Measurements from ENCODE around the gene ANKHD1.
"Not testable (repeated sequence)": the region's sequence is repeated elsewhere in the genome, so short reads cannot be mapped to it uniquely, and the experiment has no call there.

Gene ANKHD1

DNA sequence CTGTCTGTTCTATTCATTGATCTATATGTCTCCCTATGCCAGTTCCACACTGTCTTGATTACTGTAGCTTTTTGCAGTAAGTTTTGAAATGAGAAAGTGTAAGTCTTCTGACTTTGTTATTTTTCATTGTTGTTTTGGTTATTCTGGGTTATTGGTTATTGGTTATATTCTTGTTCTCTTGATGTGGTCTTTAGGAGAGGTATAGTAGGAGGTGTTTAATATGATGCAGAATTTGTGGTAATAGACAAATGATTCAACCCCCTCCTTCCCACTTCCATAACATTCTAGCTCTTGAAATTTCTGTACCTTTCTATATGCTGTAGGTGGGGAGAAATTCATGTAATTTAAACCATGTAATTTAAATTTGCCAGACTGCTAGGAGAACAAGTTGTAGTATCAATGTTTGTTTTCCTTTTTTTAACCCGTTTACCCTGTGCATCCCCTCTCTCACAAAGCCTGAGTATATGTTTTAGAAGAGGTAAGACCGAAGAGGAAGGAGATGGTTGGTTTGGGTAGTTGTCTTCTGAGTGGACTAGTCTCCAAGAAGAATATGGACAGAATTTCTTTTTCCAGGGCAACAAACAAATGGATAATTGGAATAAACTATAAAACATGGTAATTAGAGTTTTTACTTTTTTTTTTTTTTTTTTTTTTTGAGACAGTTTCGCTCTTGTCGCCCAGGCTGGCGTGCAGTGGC is 19.2 kb downstream of the ANKHD1 start:
- no peak for DNase-seq (ENCODE audit: low read depth in 2 of 2)

DNA sequence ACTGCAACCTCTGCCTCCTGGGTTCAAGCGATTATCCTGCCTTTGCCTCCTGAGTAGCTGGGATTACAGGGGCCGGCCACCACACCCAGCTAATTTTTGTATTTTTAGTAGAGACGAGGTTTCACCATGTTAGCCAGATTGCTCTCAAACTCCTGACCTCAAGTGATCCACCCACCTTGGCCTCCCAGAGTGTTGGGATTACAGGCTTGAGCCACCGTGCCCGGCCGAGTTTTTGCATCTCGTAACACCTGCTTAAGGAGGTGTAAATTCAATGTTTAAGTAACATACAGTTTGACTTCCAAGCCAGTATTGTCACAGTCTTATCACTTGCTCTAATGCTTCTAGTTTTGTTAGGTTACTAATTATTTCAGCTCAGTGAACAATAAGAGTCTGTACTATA is 19.7 kb downstream of the ANKHD1 start:
- not testable (repeated sequence) for DNase-seq (ENCODE audit: low read depth in 2 of 2)

DNA sequence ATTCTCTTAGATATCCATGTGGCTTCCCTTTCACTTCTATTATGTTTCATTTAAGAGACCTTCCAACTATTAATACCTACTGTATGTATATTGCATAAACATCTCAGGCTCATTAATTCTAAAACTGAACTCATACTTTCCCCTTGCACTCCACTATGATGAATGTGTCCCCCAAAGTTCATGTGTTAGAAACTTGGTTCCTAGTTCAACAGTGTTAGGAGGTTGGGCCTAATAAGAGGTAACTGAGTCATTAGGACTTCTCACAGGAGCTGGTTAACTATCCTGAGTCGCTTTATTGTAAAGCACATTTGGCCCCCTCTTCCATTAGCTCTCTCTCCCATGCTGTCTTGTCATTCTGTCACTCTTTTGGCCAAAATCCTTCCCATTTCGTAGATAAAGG is 22.0 kb downstream of the ANKHD1 start:
- DNase-seq (ENCODE audit: low read depth in 2 of 2): no peak

DNA sequence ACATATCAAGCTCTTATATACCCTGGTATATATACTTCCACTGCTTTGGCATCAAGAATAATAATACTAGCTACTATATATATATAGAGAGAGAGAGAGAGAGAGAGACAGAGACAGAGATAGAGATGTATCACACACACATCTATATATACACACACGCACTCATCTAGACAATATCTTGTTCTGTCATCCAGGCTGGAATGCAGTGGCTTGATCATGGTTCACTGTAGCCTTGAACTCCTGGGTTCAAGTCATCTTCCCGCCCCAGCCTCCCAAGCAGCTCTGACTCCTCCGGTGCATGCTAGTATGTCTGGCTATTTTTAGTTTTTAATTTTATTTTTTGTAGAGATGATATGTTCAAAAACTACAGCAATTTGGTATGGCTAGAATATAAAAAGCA is 22.5 kb downstream of the ANKHD1 start:
- no peak for DNase-seq (ENCODE audit: low read depth in 2 of 2)

DNA sequence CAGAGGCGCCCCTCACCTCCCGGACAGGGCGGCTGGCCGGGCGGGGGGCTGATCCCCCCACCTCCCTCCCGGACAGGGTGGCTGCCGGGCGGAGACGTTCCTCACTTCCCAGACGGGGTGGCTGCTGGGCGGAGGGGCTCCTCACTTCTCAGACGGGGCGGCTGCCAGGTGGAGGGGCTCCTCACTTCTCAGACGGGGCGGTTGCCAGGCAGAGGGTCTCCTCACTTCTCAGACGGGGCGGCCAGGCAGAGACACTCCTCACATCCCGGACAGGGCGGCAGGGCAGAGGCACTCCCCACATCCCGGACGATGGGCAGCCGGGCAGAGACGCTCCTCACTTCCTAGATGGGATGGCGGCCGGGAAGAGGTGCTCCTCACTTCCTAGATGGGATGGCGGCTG is 26.1 kb downstream of the ANKHD1 start:
- DNase-seq (ENCODE audit: low read depth in 2 of 2): not testable (repeated sequence)

DNA sequence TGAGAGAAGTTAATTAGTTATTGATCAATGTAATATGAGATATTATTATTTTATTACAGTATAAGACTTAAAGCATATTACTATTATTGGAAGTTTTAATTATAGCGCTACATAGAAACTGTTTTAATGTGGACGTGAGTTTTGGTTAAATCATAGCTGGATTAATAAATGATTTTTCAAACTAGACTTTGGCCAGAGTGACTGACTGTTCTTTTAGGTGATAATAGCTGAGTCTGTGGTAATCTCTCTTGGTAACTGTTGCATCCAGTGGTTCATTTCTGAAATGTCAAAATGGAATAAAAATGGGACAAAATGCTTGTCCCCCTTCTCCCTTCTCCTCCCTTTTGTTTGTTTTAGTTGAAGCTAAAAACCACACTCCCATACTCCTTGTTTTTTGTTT is 28.1 kb downstream of the ANKHD1 start:
- no peak for DNase-seq (ENCODE audit: low read depth in 2 of 2)

DNA sequence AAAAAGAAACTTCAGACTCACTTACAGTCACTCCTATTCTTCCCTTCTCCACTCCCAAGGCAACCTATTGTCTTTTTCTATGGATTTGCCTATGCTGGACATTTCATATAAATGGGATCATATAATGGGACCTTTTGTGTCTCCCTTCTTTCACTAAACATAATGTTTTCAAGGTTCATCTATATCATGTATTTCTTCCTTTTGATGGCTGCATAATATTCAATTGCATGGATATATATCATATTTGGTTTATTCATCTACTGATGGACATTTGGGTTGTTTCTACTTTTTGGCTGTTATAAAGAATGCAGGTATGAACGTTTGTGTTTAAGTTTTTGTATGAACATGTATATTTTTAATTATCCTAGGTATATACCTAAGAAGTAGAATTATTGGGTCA is 30.6 kb downstream of the ANKHD1 start:
- DNase-seq (ENCODE audit: low read depth in 2 of 2): no peak

DNA sequence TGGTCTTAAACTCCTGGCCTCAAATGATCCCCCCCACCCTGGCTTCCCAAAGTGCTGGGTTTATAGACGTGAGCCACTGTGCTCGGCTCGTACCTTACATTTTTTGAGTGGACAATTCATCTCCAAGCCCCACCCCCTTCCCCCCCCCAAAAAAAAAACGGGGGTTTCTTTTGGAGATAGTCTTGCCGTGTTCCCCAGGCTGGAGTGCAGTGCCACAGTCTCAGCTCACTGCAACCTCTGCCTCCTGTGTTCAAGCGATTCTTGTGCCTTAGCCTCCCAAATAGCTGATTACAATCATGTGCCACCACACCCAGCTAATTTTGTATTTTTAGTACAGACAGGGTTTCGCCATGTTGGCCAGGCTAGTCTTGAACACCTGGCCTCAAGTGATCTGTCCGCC is 31.3 kb downstream of the ANKHD1 start:
- DNase-seq (ENCODE audit: low read depth in 2 of 2): no peak

DNA sequence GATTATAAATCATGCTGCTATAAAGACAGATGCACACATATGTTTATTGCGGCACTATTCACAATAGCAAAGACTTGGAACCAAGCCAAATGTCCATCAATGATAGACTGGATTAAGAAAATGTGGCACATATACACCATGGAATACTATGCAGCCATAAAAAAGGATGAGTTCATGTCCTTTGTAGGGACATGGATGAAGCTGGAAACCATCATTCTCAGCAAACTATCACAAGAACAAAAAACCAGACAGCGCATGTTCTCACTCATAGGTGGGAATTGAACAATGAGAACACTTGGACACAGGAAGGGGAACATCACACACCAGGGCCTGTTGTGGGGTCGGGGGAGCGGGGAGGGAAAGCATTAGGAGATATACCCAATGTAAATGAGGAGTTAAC is 55.7 kb downstream of the ANKHD1 start:
- not testable (repeated sequence) for DNase-seq (ENCODE audit: low read depth in 2 of 2)

DNA sequence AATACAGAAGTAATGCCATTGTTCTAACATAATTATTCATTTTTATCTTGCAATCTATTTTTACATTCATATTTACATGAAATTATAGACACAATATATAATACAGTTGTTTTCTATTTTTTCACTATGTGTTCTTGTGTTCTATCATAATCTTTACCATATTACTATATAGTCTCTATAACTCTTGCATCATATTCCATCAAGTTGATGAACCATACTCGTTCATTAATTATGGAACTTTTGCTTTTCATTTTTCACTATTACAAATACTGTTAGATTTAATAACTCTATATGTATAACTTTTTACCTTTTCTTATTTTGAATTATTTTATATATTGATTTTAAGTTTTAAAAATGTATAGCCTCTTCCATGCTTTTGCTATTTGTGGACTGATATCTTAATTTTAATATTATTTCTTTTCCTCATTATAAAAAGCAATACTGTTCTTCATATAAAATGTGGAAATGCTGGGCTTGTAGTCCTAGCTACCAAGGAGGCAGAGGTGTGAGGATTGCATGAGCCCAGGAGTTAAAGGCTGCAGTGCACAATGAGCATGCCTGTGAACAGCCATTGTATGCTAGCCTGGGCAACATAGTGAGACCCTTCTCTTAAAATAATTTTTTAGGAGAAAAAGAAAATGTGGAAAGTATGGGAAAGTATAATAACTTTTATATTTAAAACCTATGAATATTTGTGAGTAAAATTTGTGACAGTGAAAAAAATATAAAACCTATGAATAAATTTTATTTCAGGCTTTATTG is 65.5 kb downstream of the ANKHD1 start:
- no peak for DNase-seq (ENCODE audit: low read depth in 2 of 2)

DNA sequence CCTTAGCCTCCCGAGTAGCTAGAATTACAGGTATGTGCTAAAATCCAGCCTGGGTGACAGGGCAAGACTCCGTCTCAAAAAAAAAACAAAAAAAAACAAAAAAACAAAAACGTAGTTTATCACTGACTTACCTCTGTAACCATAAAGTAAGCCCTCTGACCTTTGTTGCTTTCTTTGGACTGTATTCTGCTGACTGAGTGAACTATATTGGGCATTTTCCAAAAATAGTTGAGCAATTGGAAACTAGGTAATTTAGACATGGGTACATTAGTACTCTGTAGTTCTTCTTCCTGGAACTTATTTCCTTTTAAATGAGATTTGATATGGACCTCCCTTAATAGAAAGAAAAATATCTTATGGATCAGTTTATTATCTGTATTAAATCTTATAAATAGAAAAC is 66.6 kb downstream of the ANKHD1 start:
- no peak for DNase-seq (ENCODE audit: low read depth in 2 of 2)

DNA sequence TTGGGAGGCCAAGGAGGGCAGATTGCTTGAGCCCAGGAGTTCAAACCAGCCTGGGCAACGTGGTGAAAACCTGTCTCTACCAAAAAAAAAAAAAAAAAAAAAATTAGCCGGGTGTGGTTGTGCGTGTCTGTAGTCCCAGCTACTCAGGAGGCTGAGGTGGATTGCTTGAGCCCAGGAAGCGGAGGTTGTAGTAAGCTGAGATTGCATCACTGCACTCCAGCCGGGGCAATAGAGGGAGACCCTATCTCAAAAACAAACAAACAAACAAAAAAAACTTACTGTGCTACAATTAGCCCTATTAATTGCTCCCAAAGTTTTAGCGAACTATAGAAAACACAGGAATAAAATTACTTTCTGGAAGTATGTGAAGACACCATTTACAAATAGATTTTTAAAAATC is 67.6 kb downstream of the ANKHD1 start:
- DNase-seq (ENCODE audit: low read depth in 2 of 2): no peak

DNA sequence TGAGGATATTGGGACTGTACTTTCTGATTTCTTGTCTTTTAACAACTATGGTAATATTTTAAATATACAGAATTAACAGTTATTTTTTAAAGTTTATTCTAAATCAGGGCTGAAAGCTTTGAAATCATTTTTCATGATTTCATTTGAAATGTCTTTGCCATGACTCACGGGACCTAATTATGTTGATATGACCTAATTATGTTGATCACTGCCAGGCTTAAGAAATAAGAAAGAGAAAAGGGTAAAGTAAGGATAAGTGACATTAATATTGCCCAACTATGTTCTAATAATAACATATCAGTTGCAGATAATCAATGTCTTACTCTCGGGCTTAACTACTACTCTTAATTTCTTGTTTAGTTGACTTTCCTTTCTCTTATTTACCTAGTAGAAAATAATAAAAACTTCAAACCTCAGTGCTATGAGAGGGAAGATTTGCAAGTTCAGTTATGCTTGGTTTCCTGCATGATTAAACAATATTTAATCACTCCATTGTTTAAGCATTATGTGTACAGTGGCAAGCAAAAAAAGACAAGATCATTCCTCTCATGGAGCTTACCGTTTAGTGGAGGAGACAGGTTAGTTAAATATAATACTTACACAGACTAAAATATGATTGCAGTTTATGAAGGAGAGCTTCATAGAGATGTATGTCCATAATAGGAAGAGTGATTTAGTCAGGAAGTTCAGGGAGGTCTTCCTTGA is 78.8 kb downstream of the ANKHD1 start:
- no peak for DNase-seq (ENCODE audit: low read depth in 2 of 2)

DNA sequence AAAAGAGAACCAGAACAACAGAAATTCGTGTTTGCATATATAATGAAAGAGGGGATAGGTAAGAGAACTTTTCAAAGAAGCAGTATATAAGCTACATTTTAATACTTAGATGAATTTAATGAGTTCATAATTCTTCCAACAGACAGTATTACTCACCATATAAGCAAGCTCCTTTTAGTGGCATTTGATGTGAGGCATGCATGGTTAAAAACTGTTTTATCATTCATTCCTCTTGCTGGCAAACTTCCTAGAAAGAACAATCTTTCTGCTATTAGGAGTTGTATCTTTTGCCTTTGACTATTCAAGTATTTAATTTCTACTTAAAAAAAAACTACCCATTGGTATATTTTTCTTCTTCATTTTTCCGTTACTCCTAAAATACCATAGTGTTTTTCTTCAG is 80.1 kb downstream of the ANKHD1 start:
- DNase-seq (ENCODE audit: low read depth in 2 of 2): no peak

DNA sequence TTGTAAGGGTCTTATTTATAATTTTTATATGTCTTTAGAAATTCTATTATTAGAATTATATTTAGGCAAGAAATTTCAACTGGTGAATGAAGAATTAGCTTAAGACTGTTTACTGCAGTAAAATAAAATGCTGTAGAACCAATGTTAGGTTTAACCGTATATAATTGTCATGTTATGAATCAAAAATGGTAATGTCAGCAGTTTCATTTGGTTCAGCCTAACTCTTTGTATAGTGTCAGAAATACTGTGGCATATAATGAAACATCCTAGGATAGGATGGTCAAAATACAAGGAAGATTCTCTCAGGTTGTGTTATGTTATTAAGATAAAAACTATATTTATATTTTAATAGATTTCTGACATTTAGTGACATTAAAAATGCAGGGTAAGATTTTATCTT is 81.4 kb downstream of the ANKHD1 start:
- DNase-seq (ENCODE audit: low read depth in 2 of 2): no peak

DNA sequence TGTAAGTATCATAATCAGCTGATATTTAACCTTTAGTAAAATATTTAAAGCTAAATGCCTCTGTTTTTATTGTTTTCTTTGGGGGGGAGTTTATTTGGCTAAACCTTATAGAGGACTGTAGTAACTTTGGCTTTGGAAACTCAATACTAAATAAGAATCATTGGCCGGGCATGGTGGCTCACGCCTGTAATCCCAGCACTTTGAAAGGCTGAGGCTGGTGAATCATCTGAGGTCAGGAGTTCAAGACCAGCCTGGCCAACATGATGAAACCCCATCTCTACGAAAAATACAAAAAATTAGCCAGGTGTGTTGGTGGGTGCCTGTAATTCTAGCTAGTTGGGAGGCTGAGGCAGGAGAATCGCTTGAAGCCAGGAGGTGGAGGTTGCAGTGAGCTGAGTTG is 86.5 kb downstream of the ANKHD1 start:
- DNase-seq (ENCODE audit: low read depth in 2 of 2): not testable (repeated sequence)

DNA sequence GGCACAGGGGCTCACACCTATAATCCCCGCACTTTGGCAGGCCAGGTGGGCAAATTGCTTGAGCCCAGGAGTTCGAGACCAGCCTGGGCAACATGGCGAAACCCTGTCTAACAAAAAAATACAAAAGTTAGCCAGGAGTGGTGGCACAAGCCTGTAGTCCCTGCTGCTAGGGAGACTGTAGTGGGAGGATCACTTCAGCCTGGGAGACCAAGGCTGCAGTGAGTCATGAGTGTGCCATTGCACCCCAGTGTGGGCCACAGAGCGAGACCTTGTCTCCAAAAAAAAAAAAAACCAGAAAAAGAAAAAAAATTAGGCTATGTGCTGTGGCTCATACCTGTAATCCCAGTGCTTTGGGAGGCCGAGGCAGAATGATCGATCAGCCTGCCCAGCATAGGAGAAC is 87.3 kb downstream of the ANKHD1 start:
- DNase-seq (ENCODE audit: low read depth in 2 of 2): no peak

DNA sequence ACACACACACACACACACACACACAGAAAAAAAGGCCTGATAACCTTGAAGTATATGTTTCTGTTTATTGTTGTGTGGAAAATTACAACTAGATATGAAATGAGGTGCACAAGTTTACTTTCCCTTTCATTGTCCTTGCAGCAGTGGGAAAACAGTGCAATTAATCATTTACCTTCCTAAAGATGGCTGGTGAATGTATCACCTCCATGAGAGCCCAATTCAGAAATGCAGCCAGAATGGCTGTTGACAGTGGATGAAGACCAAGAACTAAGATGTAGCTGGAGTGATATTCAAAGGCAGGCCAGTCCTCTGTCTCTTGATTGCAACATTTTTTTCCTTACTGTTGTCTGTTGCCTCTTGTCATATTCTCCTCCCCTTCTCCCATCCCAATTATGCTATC is 96.3 kb downstream of the ANKHD1 start:
- DNase-seq (ENCODE audit: low read depth in 2 of 2): no peak

DNA sequence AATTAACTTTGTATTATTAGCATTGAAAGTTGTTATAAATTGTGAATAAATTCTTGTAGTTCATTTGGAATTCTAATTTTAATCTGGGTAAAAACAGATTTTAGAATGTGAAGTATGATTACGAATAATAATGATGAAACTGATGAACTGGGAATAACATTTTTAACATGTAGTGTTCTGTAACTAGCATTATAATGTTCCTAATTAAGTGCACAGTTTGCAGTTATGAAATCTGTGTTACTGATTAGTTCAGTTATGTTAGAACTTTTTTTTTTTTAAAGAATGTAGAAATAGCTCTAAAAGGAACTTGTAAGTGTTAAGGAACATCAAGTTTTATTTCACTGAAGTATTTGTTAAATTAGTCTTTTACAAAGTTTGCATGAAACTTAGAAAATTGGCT is 97.0 kb downstream of the ANKHD1 start:
- no peak for DNase-seq (ENCODE audit: low read depth in 2 of 2)

DNA sequence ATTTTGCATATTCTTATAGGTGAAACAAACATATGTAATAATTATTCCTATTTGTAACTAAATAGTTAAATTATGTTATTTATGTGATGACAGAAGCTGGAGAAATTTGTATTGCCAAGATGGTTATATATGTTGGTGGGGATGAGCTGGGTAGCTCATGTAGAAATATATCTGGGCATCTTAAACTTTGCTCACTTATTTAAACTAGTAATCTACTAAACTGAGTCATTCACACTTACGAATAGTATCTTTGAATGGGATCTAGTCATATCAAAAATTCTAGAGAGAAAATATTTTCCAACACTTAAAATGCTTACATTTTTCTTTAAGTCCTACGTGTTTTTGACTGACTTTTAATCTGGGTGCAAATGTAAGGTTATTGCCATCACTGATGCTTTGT is 101.2 kb downstream of the ANKHD1 start:
- DNase-seq (ENCODE audit: low read depth in 2 of 2): no peak

DNA sequence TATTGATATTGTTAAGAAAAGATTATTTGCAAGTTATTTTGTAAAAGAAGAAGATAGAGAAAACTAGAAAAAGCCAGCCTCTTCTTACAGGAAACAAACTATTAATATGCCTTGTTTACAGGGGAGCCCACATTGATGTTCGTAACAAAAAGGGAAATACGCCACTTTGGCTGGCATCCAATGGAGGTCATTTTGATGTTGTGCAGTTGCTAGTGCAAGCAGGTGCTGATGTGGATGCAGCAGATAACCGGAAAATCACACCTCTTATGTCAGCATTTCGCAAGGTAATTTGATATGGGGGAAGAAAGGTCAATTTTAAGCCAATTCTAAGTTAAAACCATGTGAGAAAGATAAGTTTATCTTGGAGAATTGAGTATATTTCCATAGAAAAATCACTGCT is 108.3 kb downstream of the ANKHD1 start:
- no peak for DNase-seq (ENCODE audit: low read depth in 2 of 2)

DNA sequence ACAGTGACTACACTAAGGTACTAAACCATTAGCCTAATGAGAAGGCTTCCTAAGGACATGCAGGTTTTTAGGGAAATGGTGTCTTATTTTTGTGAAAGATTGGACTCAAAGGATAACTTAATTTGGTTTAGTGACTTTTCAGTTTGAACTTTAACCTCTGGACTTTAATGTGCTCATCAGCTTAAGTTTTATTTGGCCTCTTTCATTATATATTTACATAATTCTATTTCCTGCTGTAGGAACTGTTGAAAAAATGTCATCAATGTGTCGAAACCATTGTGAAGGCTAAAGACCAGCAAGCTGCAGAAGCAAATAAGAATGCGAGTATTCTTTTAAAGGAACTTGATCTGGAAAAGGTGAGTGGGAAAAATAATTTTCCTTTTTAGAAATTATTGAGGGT is 111.5 kb downstream of the ANKHD1 start:
- no peak for DNase-seq (ENCODE audit: low read depth in 2 of 2)

DNA sequence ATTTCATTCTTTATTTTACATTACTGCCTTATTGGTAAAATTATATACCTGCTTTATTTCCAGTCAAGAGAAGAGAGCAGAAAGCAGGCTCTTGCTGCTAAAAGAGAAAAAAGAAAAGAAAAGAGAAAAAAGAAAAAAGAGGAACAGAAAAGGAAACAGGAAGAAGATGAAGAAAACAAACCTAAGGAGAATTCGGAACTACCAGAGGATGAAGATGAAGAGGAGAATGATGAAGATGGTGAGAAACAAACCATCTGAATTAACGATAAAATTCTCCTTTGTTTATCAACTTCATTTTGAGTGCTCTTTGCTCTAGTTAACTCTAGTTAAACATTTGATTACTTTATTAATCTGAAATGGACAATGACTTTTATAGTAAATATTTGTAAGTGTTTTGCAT is 122.4 kb downstream of the ANKHD1 start:
- DNase-seq (ENCODE audit: low read depth in 2 of 2): no peak

All from activated CD8-positive, alpha-beta memory T cell treated with anti-CD3 and anti-CD28 coated beads for 4 hours (primary cell).